ENCODE measurements around the gene SLC25A21. TPM values are rescaled to one million over a fixed set of nuclear protein-coding genes. Genes with fewer than 3 reads are reported as not detected.

Gene SLC25A21
- total RNA-seq, 2 donors from 2014 or later, result not detected

- no peak overlapping the region for H3K4me3 Mint-ChIP-seq
- ATAC-seq (replicated peaks), result no peak
- H3K27ac Mint-ChIP-seq, result no peak overlapping the region
- no peaks in the 10 kb centered on the region for H3K36me3 Mint-ChIP-seq (ENCODE audit: low read depth)
- H3K4me1 Mint-ChIP-seq, result no peaks in the 10 kb centered on the region
- peaks cover 5% of the 10 kb centered on the region for H3K9me3 Mint-ChIP-seq
- no peaks in the 10 kb centered on the region for H3K27me3 Mint-ChIP-seq
Observed at GRCh38 chr14:36773136-36773540, 399.3 kb downstream of the SLC25A21 start.

GRCh38 chr14:36771028-36771640 is 401.3 kb downstream of the SLC25A21 start:
- ATAC-seq (replicated peaks), result no peak
- Mint-ChIP-seq H3K27me3 (no peaks in the 10 kb centered on the region), H3K36me3 (ENCODE audit: low read depth) (no peaks in the 10 kb centered on the region), H3K9me3 (peaks cover 3% of the 10 kb centered on the region), H3K4me1 (no peaks in the 10 kb centered on the region), H3K4me3 (no peak overlapping the region), H3K27ac (no peak overlapping the region)

- H3K4me3 Mint-ChIP-seq, result no peak overlapping the region
- no peak overlapping the region for H3K27ac Mint-ChIP-seq
- H3K27me3 Mint-ChIP-seq, result no peaks in the 10 kb centered on the region
- no peaks in the 10 kb centered on the region for H3K4me1 Mint-ChIP-seq
- no peaks in the 10 kb centered on the region for H3K36me3 Mint-ChIP-seq (ENCODE audit: low read depth)
- no peak for ATAC-seq (replicated peaks)
- no peaks in the 10 kb centered on the region for H3K9me3 Mint-ChIP-seq
Observed at GRCh38 chr14:36768638-36769337, 403.6 kb downstream of the SLC25A21 start.

DNA sequence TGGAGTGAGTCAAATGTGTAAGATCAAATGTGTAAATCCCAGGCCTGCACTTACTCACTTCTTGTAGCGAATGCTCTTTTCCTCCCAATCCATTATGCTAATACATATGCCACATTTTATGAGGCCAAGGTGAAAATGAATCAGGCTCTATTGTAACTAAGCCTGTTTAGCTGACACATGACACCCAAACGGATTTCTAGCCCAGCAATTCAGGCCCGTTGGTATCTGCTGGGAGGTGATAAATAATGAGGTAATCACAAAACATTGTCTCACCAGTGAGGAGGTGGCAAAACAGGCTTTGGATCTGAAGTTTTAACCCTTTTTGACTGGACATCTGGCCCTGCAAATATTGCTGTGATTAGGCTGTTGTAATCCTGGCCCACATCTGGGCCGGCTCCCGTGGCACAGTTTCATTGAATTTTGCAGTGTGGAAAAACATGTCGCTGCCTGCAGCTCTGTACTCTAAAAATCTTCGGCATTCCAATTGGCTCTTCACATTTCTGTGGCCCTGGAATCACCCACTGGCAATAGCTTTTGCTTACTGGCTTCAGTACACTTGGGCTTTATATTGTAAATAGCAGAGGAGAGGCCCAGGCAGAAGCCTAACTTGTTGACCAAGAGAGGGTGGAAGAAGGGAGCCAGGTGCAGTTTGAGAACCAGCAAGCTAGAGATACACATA is 404.7 kb downstream of the SLC25A21 start:
- no peaks in the 10 kb centered on the region for H3K27me3 Mint-ChIP-seq

DNA sequence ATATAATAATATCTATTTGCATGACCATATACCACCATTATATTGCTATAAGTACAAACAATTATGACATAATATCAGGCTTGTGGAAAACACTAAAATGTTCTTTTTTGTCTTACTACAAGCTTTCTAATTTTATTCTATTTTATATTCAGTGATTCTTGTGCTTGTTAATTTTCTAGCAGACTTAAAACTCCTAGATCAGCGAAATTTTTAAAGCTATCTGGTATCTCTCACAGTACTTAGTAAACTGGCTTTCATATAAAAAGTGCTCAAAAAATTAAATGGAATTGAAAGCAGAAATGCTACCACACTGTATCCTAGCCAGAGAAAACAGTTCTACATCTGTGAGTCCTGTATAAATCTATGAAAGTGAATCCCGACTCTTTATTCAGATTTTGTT is 405.4 kb downstream of the SLC25A21 start:
- H3K36me3 Mint-ChIP-seq (ENCODE audit: low read depth), result no peaks in the 10 kb centered on the region
- no peaks in the 10 kb centered on the region for H3K4me1 Mint-ChIP-seq
- no peak overlapping the region for H3K27ac Mint-ChIP-seq
- ATAC-seq (replicated peaks), result no peak
- H3K9me3 Mint-ChIP-seq, result no peaks in the 10 kb centered on the region
- no peak overlapping the region for H3K4me3 Mint-ChIP-seq
- no peaks in the 10 kb centered on the region for H3K27me3 Mint-ChIP-seq

More for the DNA sequence above, 404.7 kb downstream of the SLC25A21 start:
- ATAC-seq (replicated peaks), result no peak
- H3K4me3 Mint-ChIP-seq, result no peak overlapping the region
- H3K27ac Mint-ChIP-seq, result no peak overlapping the region
- no peaks in the 10 kb centered on the region for H3K4me1 Mint-ChIP-seq
- H3K36me3 Mint-ChIP-seq (ENCODE audit: low read depth), result no peaks in the 10 kb centered on the region
- H3K9me3 Mint-ChIP-seq, result no peaks in the 10 kb centered on the region

DNA sequence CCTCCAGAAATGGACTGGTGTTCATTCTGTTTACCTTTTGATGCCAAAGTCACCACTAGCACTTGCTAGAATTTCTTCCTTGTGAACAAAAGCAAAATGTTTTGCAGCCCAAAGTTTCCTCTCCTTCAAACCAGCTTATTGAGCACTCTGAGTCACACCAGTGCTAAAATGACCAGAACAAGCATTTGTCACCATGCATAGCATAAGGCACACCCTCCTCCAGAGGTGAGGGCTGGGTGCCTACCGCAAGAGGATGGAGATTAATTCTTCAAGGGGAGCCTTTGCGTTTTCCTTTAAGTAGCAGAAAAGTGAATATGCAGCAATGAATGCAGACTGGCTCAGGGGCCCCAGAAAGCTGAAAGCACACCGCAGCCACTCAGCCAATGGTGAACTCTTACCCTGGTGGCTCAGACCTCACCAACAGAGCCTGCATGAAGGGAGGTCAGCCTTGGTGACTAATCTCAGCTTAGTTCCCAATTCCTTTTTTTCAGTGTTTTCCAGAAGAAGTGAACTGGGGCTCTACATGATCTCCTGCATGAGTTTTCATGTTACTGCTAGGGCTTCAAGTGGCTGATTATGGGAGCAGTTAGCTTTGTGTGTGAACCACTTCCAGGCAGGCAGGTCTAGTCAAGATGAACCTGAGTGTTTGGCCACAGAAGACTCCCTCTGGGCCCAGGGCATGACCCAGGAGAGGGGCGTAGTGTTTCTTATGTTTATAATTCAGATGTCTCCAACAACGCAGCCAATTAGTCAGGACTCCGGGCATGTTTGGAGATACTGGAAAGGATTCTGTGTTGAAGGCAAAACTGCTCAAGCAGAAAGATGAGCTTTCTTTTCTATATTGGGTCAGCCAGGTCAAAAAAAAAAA is 414.4 kb downstream of the SLC25A21 start:
- no peak overlapping the region for H3K27ac Mint-ChIP-seq
- peaks cover 4% of the 10 kb centered on the region for H3K9me3 Mint-ChIP-seq
- H3K4me1 Mint-ChIP-seq, result no peaks in the 10 kb centered on the region
- ATAC-seq (replicated peaks), result no peak
- H3K27me3 Mint-ChIP-seq, result no peaks in the 10 kb centered on the region
- no peak overlapping the region for H3K4me3 Mint-ChIP-seq
- H3K36me3 Mint-ChIP-seq (ENCODE audit: low read depth), result no peaks in the 10 kb centered on the region

GRCh38 chr14:36756226-36756625 is 416.2 kb downstream of the SLC25A21 start:
- Mint-ChIP-seq H3K27ac (no peak overlapping the region), H3K36me3 (ENCODE audit: low read depth) (no peaks in the 10 kb centered on the region), H3K27me3 (no peaks in the 10 kb centered on the region), H3K9me3 (peaks cover 8% of the 10 kb centered on the region), H3K4me3 (no peak overlapping the region), H3K4me1 (no peaks in the 10 kb centered on the region)
- no peak for ATAC-seq (replicated peaks)

DNA sequence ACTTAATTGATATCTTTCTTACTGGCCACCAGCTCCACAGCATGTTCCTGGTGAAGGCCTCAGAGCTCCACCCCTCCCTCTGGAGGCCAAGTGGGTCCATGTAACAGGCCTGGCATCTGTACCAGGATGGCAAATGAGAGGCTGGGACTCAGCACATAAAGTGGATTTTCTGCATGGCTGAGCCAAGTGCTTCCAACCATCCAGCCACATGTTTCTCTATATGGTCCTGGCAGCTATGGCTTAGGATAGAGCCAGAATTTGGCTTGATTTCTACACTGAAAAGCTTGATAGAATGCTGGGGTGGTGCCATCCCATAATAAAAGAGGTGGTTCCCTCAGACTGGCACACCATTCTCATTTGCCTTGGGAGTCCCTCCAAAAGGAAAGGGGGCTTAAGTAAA is 416.6 kb downstream of the SLC25A21 start:
- Mint-ChIP-seq H3K36me3 (ENCODE audit: low read depth) (no peaks in the 10 kb centered on the region), H3K9me3 (peaks cover 8% of the 10 kb centered on the region), H3K27me3 (no peaks in the 10 kb centered on the region), H3K4me1 (no peaks in the 10 kb centered on the region), H3K27ac (no peak overlapping the region), H3K4me3 (no peak overlapping the region)
- ATAC-seq (replicated peaks), result no peak

DNA sequence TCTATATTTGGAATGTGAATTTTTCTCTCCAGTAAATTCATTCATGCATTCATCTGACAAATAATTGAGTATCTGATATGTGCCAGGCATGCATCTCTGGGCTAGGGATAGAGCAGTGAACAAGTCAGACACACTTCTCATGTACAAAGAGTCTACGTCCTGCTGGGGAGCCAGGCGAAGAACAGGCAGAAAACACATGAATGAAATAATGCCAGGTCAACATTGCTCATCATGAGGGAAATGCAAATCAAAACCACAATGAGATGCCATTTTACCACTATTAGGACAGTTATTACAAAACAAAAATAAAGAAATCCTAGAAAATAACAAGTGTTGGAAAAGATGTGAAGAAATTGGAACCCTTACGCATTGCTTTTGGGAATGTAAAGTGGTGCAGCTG is 420.5 kb downstream of the SLC25A21 start:
- no peak overlapping the region for H3K4me3 Mint-ChIP-seq
- peaks cover 11% of the 10 kb centered on the region for H3K9me3 Mint-ChIP-seq
- H3K27me3 Mint-ChIP-seq, result peaks cover 3% of the 10 kb centered on the region
- no peaks in the 10 kb centered on the region for H3K4me1 Mint-ChIP-seq
- H3K27ac Mint-ChIP-seq, result no peak overlapping the region
- H3K36me3 Mint-ChIP-seq (ENCODE audit: low read depth), result no peaks in the 10 kb centered on the region
- ATAC-seq (replicated peaks), result no peak

DNA sequence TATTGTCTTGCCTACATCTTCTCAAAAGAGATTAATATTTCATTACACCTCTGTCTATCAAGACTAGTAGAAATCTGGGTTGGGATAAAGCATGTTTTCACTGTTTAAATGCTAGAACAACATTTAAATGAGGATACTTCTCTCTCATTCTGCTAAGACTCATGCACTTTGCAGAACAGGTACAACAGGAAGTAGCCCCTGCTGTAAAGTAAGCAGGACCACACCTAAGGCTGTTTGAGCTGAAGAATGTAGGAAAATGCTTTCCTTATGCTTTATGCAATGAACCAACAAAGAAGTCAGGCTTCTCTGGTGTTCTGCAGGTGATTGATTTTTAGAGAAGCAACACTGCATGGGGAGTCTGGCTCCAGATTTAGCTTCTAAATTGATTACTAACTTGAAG is 421.3 kb downstream of the SLC25A21 start:
- Mint-ChIP-seq H3K4me1 (no peaks in the 10 kb centered on the region), H3K9me3 (peaks cover 11% of the 10 kb centered on the region), H3K4me3 (no peak overlapping the region), H3K36me3 (ENCODE audit: low read depth) (no peaks in the 10 kb centered on the region), H3K27ac (no peak overlapping the region), H3K27me3 (peaks cover 3% of the 10 kb centered on the region)
- no peak for ATAC-seq (replicated peaks)

- H3K27ac Mint-ChIP-seq, result no peak overlapping the region
- H3K4me3 Mint-ChIP-seq, result no peak overlapping the region
- peaks cover 3% of the 10 kb centered on the region for H3K27me3 Mint-ChIP-seq
- H3K4me1 Mint-ChIP-seq, result no peaks in the 10 kb centered on the region
- ATAC-seq (replicated peaks), result no peak
- H3K9me3 Mint-ChIP-seq, result peaks cover 11% of the 10 kb centered on the region
- H3K36me3 Mint-ChIP-seq (ENCODE audit: low read depth), result no peaks in the 10 kb centered on the region
Observed at GRCh38 chr14:36750244-36750643, 422.2 kb downstream of the SLC25A21 start.

DNA sequence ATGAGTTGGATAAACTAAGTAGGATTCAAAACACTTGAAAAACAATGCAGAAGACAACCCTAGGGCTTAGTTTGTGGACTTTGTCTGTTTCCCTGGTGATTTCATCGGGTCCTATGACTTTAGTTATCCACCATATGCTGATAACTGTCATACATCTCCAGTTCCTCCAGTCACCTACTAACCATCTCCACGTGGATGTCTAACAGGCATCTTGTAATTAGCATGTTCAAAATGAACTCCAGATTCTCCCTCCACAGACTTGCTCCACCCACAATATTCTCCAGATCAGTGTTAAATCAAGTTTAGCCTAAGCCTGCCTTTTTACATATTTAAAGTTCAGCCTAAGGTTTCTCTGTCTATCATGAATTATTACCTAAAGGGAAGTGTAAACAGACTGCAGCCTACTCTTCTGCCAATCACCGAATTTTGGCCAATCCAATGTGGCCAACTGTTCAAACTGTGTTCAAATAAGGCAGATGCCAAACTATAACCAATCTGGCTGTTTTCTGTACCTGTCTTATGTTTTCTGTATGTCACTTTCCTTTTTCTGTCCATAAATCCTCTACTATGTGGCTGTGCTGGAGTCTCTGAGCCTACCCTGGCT is 423.7 kb downstream of the SLC25A21 start:
- no peak for ATAC-seq (replicated peaks)
- Mint-ChIP-seq H3K36me3 (ENCODE audit: low read depth) (no peaks in the 10 kb centered on the region), H3K27ac (no peak overlapping the region), H3K4me1 (no peaks in the 10 kb centered on the region), H3K9me3 (peaks cover 11% of the 10 kb centered on the region), H3K27me3 (peaks cover 3% of the 10 kb centered on the region), H3K4me3 (no peak overlapping the region)

DNA sequence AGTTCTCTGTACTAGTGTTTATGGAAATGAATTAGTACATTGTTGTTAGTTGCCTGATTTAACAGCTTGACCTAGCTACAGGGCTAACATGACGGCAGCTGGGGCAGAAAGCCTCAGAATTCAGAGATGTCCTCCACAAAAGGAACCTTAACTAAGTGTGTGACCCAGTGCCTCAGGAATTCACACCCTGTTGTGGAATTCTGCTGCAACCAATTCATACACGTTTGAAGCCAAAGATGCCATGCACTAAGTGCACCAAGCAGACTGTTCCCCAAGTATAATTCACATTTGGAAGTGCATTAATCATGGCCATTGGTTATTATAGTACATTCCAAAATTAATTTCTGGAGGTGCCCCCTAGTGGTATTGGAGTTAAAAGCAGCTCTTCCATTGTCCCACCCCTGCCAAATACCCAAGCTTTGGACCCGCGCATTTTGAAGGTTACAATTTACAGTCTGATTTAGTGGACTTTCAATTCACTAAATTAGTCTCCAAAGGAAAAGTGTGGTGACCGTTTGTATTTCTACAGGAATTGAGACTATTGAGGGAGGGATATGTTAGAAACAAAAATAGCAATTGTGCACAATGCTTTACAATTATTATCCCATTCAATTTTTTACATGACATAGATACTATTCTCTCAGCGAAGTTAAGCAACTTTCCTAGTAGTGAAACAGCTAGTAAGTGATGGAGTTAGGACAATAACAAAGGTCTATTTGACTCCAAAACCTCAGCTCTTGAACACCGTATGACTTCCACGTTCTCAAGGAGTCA is 424.8 kb downstream of the SLC25A21 start:
- H3K4me1 Mint-ChIP-seq, result no peaks in the 10 kb centered on the region
- H3K27me3 Mint-ChIP-seq, result peaks cover 3% of the 10 kb centered on the region
- no peak overlapping the region for H3K4me3 Mint-ChIP-seq
- H3K36me3 Mint-ChIP-seq (ENCODE audit: low read depth), result no peaks in the 10 kb centered on the region
- H3K9me3 Mint-ChIP-seq, result peaks cover 10% of the 10 kb centered on the region
- no peak for ATAC-seq (replicated peaks)
- no peak overlapping the region for H3K27ac Mint-ChIP-seq

Data from activated T-helper 17 cell treated with anti-CD3 and anti-CD28 coated beads, Interleukin-2, amount 50 U/mL, for 72 hours (primary cell).